ENCODE results near the gene UQCC2.

Gene UQCC2

DNA sequence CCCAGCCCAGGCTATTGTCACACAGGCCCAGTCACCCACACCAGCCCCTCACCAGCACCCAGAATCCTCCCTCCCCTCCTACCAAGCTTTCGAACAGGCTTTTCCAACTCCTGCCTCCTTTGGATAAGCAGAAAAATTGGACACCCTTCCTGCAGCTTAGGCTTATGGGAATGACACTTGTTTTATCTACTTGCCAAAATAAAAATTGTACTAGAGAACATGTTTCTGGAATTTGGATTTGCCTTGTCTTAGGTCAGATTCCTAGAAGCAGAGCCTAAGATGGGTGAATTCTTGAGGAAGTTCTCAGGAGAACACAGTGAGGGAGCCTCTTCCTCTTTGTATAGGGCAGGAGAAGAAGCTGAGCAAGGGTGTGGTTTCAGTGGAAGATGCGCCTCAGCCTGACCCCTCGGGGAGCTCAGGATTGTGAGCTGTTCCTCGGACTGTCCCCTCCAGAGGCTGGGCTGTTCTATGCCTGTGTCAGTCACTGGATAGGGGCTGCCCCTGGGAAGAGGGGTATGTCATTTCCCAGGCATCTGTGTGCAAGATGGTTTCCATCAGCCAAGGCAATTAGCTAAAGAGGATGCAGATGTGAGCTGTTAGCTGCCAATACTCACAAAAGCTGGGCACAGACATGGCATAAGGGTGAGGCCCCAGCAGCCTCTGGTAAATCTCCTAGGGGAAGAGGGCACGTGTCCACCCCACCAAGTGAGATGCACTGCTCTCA, 56.5 kb downstream of the UQCC2 start:
- DNase-seq (ENCODE audit: low read depth) = peak; percentile 86

DNA sequence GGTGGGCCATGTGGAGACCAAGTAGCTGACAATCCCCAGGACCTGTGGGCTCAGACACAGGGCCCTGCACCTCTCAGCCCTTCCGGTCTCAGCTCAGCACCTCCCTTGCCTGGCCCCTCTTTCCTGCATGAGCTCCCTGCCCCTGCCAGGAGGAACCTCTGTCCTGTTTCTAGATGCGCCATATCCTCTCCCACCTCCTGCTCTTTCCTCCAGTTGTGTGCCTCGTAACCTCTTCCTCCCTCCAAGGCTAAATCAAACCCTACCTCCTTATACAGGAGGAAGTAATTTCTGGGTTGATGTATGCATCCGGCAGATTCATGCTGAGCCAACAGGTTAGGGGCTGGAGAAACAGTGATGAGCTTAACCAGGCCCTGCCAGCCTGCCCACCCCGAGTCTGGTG, 59.5 kb downstream of the UQCC2 start:
- DNase-seq (ENCODE audit: low read depth) = no peak

- no peak for DNase-seq (ENCODE audit: low read depth)
These were observed 60.1 kb downstream of the UQCC2 start for GRCh38 chr6:33651403-33651802.
